KMS-11 (cell line): Measurements from ENCODE around the gene SP140.

Source experiments
- H2AFZ ChIP-seq: fragments of 200-600 bp; sonication (generic); 2 replicates; pipeline ENCODE4 v1.6.1; 2016; ENCODE audit warnings: antibody characterized with exemption, mixed run types, low read depth
- H3K27ac ChIP-seq: fragments of 200-600 bp; sonication (generic); 2 replicates; pipeline ENCODE4 v1.6.1; 2016; ENCODE audit warnings: mild to moderate bottlenecking, mixed run types
- H3K27me3 ChIP-seq: fragments of 200-600 bp; sonication (generic); 2 replicates; pipeline ENCODE4 v1.6.1; 2017; ENCODE audit warnings: mild to moderate bottlenecking, low read depth, mixed run types, moderate library complexity; ENCODE audit not compliant: insufficient read depth
- H3K36me3 ChIP-seq: fragments of 200-600 bp; sonication (generic); 2 replicates; pipeline ENCODE4 v1.6.1; 2017; ENCODE audit warnings: mild to moderate bottlenecking, mixed run types; ENCODE audit not compliant: insufficient read depth
- H3K4me1 ChIP-seq: fragments of 200-600 bp; sonication (generic); 2 replicates; pipeline ENCODE4 v1.6.1; 2016; ENCODE audit warnings: mild to moderate bottlenecking, low read depth, mixed run types; ENCODE audit not compliant: poor library complexity, severe bottlenecking
- H3K4me2 ChIP-seq: fragments of 200-600 bp; sonication (generic); 2 replicates; pipeline ENCODE4 v1.7.0; 2016; ENCODE audit warnings: mild to moderate bottlenecking, mixed run types
- H3K4me3 ChIP-seq: fragments of 200-600 bp; sonication (generic); IDR thresholded peaks from 2 replicates; pipeline ENCODE4 v1.6.1; 2017; ENCODE audit warnings: low read depth, low read length, mixed read lengths; ENCODE audit not compliant: insufficient read depth
- H3K79me2 ChIP-seq: fragments of 200-600 bp; sonication (generic); 2 replicates; pipeline ENCODE4 v1.6.1; 2016; ENCODE audit warnings: low read depth, mixed run types; ENCODE audit not compliant: insufficient read depth
- H3K9ac ChIP-seq: fragments of 200-600 bp; sonication (generic); 2 replicates; pipeline ENCODE4 v1.6.1; 2016; ENCODE audit warnings: mild to moderate bottlenecking, mixed run types
- H4K20me1 ChIP-seq: fragments of 200-600 bp; sonication (generic); 2 replicates; pipeline ENCODE4 v1.6.1; 2016; ENCODE audit warnings: mild to moderate bottlenecking, mixed run types; ENCODE audit not compliant: insufficient read depth
- CTCF ChIP-seq: fragments of 200-600 bp; sonication (generic); conservative IDR thresholded peaks from 2 replicates; pipeline ENCODE4 v1.6.1; 2017; ENCODE audit warnings: low read depth, mild to moderate bottlenecking, antibody characterized with exemption, low read length, moderate library complexity, mixed read lengths

Gene SP140

GRCh38 chr2:230216489-230216888 is 9.0 kb upstream of the SP140 start:
- no peak overlapping the region for H2AFZ ChIP-seq
- no peaks in the 10 kb centered on the region for H3K36me3 ChIP-seq
- H4K20me1 ChIP-seq, result no peaks in the 10 kb centered on the region
- no peaks in the 10 kb centered on the region for H3K27me3 ChIP-seq
- no peaks in the 10 kb centered on the region for H3K79me2 ChIP-seq
- H3K9ac ChIP-seq, result no peak overlapping the region
- TF ChIP-seq CTCF, result no peak
- H3K27ac ChIP-seq, result no peak overlapping the region
- no peak overlapping the region for H3K4me3 ChIP-seq
- no peak overlapping the region for H3K4me2 ChIP-seq
- peaks cover 12% of the 10 kb centered on the region for H3K4me1 ChIP-seq

- Histone ChIP-seq H4K20me1 (no peaks in the 10 kb centered on the region), H3K27me3 (no peaks in the 10 kb centered on the region), H3K9ac (no peak overlapping the region), H3K4me3 (no peak overlapping the region), H3K27ac (no peak overlapping the region), H2AFZ (no peak overlapping the region), H3K79me2 (no peaks in the 10 kb centered on the region), H3K4me2 (no peak overlapping the region), H3K36me3 (no peaks in the 10 kb centered on the region), H3K4me1 (peaks cover 12% of the 10 kb centered on the region)
- TF ChIP-seq CTCF, result no peak
Observed at GRCh38 chr2:230217424-230217823, 8.1 kb upstream of the SP140 start.

GRCh38 chr2:230218421-230218820 is 7.1 kb upstream of the SP140 start:
- no peaks in the 10 kb centered on the region for H3K36me3 ChIP-seq
- H3K4me1 ChIP-seq, result peaks cover 12% of the 10 kb centered on the region
- no peak overlapping the region for H3K27ac ChIP-seq
- H3K27me3 ChIP-seq, result no peaks in the 10 kb centered on the region
- H2AFZ ChIP-seq, result no peak overlapping the region
- H3K4me3 ChIP-seq, result no peak overlapping the region
- no peak overlapping the region for H3K4me2 ChIP-seq
- no peak for TF ChIP-seq CTCF
- H4K20me1 ChIP-seq, result no peaks in the 10 kb centered on the region
- H3K79me2 ChIP-seq, result no peaks in the 10 kb centered on the region
- H3K9ac ChIP-seq, result no peak overlapping the region

GRCh38 chr2:230219419-230220331 is 5.9 kb upstream of the SP140 start, which contains the start of gene SP110:
SP110 (minus strand) TSS chr2:230219984; CDS start chr2:230216927, 3,057 bp downstream.
- no peaks in the 10 kb centered on the region for H3K79me2 ChIP-seq
- H3K4me2 ChIP-seq, result peak within 1 kb of the TSS; percentile 83
- H3K27me3 ChIP-seq, result no peaks in the 10 kb centered on the region
- TF ChIP-seq CTCF, result no peak
- H3K27ac ChIP-seq, result no peak within 1 kb of the TSS
- H3K4me3 ChIP-seq, result peak within 1 kb of the TSS; percentile 92
- peak within 1 kb of the TSS; percentile 26; the same call in 1 of the 2 replicates for H3K9ac ChIP-seq
- no peaks in the 10 kb centered on the region for H3K36me3 ChIP-seq
- no peaks in the 10 kb centered on the region for H4K20me1 ChIP-seq
- peaks cover 12% of the 10 kb centered on the region for H3K4me1 ChIP-seq
- H2AFZ ChIP-seq, result peak within 1 kb of the TSS; percentile 94
